H1 (cell line): ENCODE data around the gene PDHX.

ENCODE experiments used
- ATF3 ChIP-seq: IDR thresholded peaks from 2 replicates; pipeline ENCODE4 v1.6.1; 2011; ENCODE audit warnings: low read depth, mild to moderate bottlenecking, low read length; ENCODE audit not compliant: insufficient read depth
- CTCF ChIP-seq, 3 experiments: IDR thresholded peaks; 1 replicate in 2 of 3; 2 replicates in 1 of 3; pipeline versions ENCODE4 v1.5.1 to v1.6.1; 2011; ENCODE audit warnings: low read length in 3 of 3, mild to moderate bottlenecking in 3 of 3, inconsistent platforms in 2 of 3, low read depth in 1 of 3, moderate library complexity in 1 of 3; ENCODE audit not compliant: insufficient read depth in 1 of 3; ENCODE audit errors: control extremely low read depth in 1 of 3
- EZH2 ChIP-seq: fragments of 200-600 bp; sonication (generic); IDR thresholded peaks from 2 replicates; pipeline ENCODE4 v1.7.1; 2012; ENCODE audit warnings: low read depth, mild to moderate bottlenecking, moderate library complexity, low read length, inconsistent platforms; ENCODE audit not compliant: severe bottlenecking
- MAFK ChIP-seq: IDR thresholded peaks from 2 replicates; pipeline ENCODE4 v1.6.1; 2012; ENCODE audit warnings: low read depth, mild to moderate bottlenecking, improper control_type of control experiment, low read length
- USF2 ChIP-seq: IDR thresholded peaks from 2 replicates; pipeline ENCODE4 v1.6.1; 2011; ENCODE audit warnings: low read length, improper control_type of control experiment

DNA sequence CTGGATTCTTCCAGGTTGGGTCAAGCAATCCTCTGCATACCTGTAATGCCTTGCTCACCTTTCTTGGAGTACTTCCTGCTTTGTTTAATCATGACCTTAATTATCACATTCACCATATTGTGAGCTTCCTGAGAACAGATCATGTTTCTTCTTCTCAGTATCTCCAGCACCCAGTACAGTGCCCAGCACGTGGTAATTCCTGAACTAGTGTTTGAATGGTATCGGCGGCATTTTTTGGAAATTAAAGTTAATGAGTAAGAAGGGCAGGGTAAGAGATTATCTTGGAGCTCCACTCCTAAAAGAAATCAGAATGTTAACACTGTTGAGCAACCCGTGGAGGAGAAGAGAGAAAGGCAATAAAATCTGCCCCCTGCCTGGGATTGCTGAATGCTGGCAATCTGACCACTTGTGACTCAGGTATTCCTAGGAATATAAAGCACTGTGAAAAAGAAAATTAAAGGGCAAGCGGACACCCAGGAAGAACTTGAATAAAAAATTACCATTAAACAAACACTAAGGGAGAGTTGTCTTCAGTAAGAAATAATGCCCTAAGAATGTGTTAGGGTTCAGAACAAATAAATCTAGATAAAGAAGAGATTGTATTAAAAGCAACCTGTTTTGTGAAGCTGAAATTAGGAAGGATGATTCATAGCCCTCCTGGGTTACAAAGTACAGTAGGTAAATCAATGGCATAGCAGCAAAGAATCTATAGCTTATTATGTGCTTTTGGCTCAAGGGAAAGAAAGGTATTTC, 92.9 kb downstream of the PDHX start:
- TF ChIP-seq EZH2 = no peak
- TF ChIP-seq CTCF (IDR thresholded peaks at IDR 0.05; ENCODE audit: control extremely low read depth in 1 of 3, insufficient read depth in 1 of 3, low read depth in 1 of 3, low read length in 3 of 3) = no peak
- no peak for TF ChIP-seq MAFK
- no peak for TF ChIP-seq USF2
- TF ChIP-seq ATF3 = no peak
